Activated CD4-positive, alpha-beta T cell treated with anti-CD3 and anti-CD28 coated beads, Interleukin-2, amount 10 ng/mL, durations not matched to agents 24 days and 14 days (primary cell): Measurements from ENCODE around the gene FGF2. TPM values are rescaled to one million over a fixed set of nuclear protein-coding genes. Genes with fewer than 3 reads are reported as not detected.
"Not testable (repeated sequence)": the region's sequence is repeated elsewhere in the genome, so short reads cannot be mapped to it uniquely, and the experiment has no call there.

Source experiments
- DNase-seq: peaks from one replicate; pipeline ENCODE4 v3.0.0; 2022
- H3K27ac Mint-ChIP-seq: one replicate; pipeline ENCODE4 v1.8.0; 2022; ENCODE audit warnings: mild to moderate bottlenecking, mixed read lengths
- H3K27me3 Mint-ChIP-seq: one replicate; pipeline ENCODE4 v1.8.0; 2022; ENCODE audit warnings: mixed read lengths
- H3K36me3 Mint-ChIP-seq: one replicate; pipeline ENCODE4 v1.8.0; 2022; ENCODE audit warnings: low read depth, mild to moderate bottlenecking, mixed read lengths
- H3K4me1 Mint-ChIP-seq: one replicate; pipeline ENCODE4 v1.8.0; 2021; ENCODE audit warnings: mixed read lengths
- H3K4me3 Mint-ChIP-seq: one replicate; pipeline ENCODE4 v1.8.0; 2022; ENCODE audit warnings: mild to moderate bottlenecking, moderate library complexity, mixed read lengths
- H3K9me3 Mint-ChIP-seq: one replicate; pipeline ENCODE4 v1.8.0; 2021; ENCODE audit warnings: mixed read lengths
- intact Hi-C: fragments of 100-400 bp; cut with micrococcal nuclease; formaldehyde crosslinking; loops from one replicate; pipeline ENCODE4 v1.15.1; 2023
- total RNA-seq: library from RNA; stranded (reverse); gene quantifications from 2 replicates; pipeline ENCODE4 v1.2.3, GENCODE V29; 2022

The FGF2 gene
- total RNA-seq, 1 donor from 2014 or later, result 13.8 TPM

GRCh38 chr4:122921971-122922876, 95.6 kb downstream of the FGF2 start, which contains the start of gene NUDT6:
NUDT6 (minus strand) TSS chr4:122922597; CDS start chr4:122922572, 25 bp downstream.
- Mint-ChIP-seq H3K4me3 (no peak within 1 kb of the TSS), H3K36me3 (no peaks in the 10 kb centered on the region), H3K27ac (peak within 1 kb of the TSS; percentile 96), H3K4me1 (peaks cover 21% of the 10 kb centered on the region), H3K27me3 (no peaks in the 10 kb centered on the region), H3K9me3 (no peaks in the 10 kb centered on the region)
- peak; percentile 86 for DNase-seq
- intact Hi-C loops, result loop anchor here (2.0 to 10.0 kb wide), 6 partner anchors 211 to 1017 kb away; partner anchors contain the start of genes BLTP1 and SPRY1

GRCh38 chr4:122922877-122923511, 96.4 kb downstream of the FGF2 start:
- H3K4me3 Mint-ChIP-seq, result no peak overlapping the region
- peaks cover 24% of the 10 kb centered on the region for H3K4me1 Mint-ChIP-seq
- peak overlapping the region; percentile 96 for H3K27ac Mint-ChIP-seq
- no peaks in the 10 kb centered on the region for H3K9me3 Mint-ChIP-seq
- no peaks in the 10 kb centered on the region for H3K36me3 Mint-ChIP-seq
- intact Hi-C loops, result loop anchor here (1.0 to 10.0 kb wide), 10 partner anchors 95 to 1018 kb away; partner anchors contain the start of genes BBS12, BLTP1 and SPRY1
- no peaks in the 10 kb centered on the region for H3K27me3 Mint-ChIP-seq
- DNase-seq, result peak; percentile 97

- DNase-seq, result no peak
- intact Hi-C loops, result loop anchor here (10.0 kb wide), 1 partner anchor 1024 kb away; no protein-coding TSS in a partner anchor
- Mint-ChIP-seq H3K9me3 (no peaks in the 10 kb centered on the region), H3K36me3 (peaks cover 25% of the 10 kb centered on the region), H3K27ac (no peak overlapping the region), H3K27me3 (no peaks in the 10 kb centered on the region), H3K4me3 (no peak overlapping the region), H3K4me1 (peaks cover 17% of the 10 kb centered on the region)
These were observed 102.3 kb downstream of the FGF2 start for GRCh38 chr4:122928930-122929329.

- Mint-ChIP-seq H3K4me1 (peaks cover 29% of the 10 kb centered on the region), H3K27ac (no peak overlapping the region)
- DNase-seq, result no peak
These were observed 104.2 kb downstream of the FGF2 start for GRCh38 chr4:122930862-122931261.

GRCh38 chr4:122932763-122933162, 106.1 kb downstream of the FGF2 start:
- no peak for DNase-seq
- Mint-ChIP-seq H3K36me3 (peaks cover 48% of the 10 kb centered on the region), H3K9me3 (no peaks in the 10 kb centered on the region), H3K27me3 (no peaks in the 10 kb centered on the region), H3K4me1 (peaks cover 22% of the 10 kb centered on the region), H3K27ac (no peak overlapping the region), H3K4me3 (no peak overlapping the region)
- intact Hi-C loops, result no loop called here

More at GRCh38 chr4:122930862-122931261, 104.2 kb downstream of the FGF2 start:
- H3K4me3 Mint-ChIP-seq, result no peak overlapping the region
- peaks cover 39% of the 10 kb centered on the region for H3K36me3 Mint-ChIP-seq
- intact Hi-C loops, result loop anchor here (1.0 kb wide), 2 partner anchors 199 to 329 kb away; partner anchors contain the start of gene BBS12
- H3K27me3 Mint-ChIP-seq, result no peaks in the 10 kb centered on the region
- no peaks in the 10 kb centered on the region for H3K9me3 Mint-ChIP-seq

- H3K27ac Mint-ChIP-seq, DNase-seq, H3K4me3 Mint-ChIP-seq: not testable (repeated sequence)
These were observed 118.5 kb downstream of the FGF2 start for GRCh38 chr4:122945136-122945535.

GRCh38 chr4:122946142-122946541, 119.5 kb downstream of the FGF2 start:
- Mint-ChIP-seq H3K4me1 (peaks cover 4% of the 10 kb centered on the region), H3K27ac (no peak overlapping the region), H3K9me3 (peaks cover 4% of the 10 kb centered on the region), H3K36me3 (peaks cover 44% of the 10 kb centered on the region), H3K27me3 (no peaks in the 10 kb centered on the region), H3K4me3 (no peak overlapping the region)
- intact Hi-C loops, result no loop called here
- DNase-seq, result no peak

More at GRCh38 chr4:122945136-122945535, 118.5 kb downstream of the FGF2 start:
- peaks cover 40% of the 10 kb centered on the region for H3K36me3 Mint-ChIP-seq
- H3K9me3 Mint-ChIP-seq, H3K27me3 Mint-ChIP-seq, intact Hi-C loops, H3K4me1 Mint-ChIP-seq: not testable (repeated sequence)

Other genes with a start within 250 kb of the FGF2 start
- 93.8 and 95.3 TPM in 2 replicates for gene IL21, start 205.8 kb upstream of the FGF2 start, total RNA-seq
- gene BBS12, start 94.1 kb upstream of the FGF2 start, total RNA-seq, result 3.8 and 4.7 TPM in 2 replicates
- 8.8 and 10.0 TPM in 2 replicates for gene NUDT6, start 95.8 kb downstream of the FGF2 start, total RNA-seq